Fibroblast of villous mesenchyme (primary cell): ENCODE results near the gene NRXN3. TPM values are rescaled to one million over a fixed set of nuclear protein-coding genes. Genes with fewer than 3 reads are reported as not detected.

Source experiments
- DNase-seq: peaks from one replicate; pipeline ENCODE4 v3.0.0-alpha.2; 2010; ENCODE audit warnings: low read depth
- H3K4me3 ChIP-seq: 2 replicates; pipeline ENCODE4 v1.5.1; 2011; ENCODE audit warnings: low read depth, mild to moderate bottlenecking, low read length
- total RNA-seq: library from RNA; depleted of rRNA; stranded (reverse); fragments of >200 nt; gene quantifications from 2 replicates; pipeline ENCODE4 v1.2.3, GENCODE V29; 2012
- TF ChIP-seq, protein P1 (sequence below): IDR thresholded peaks from 2 replicates; pipeline ENCODE4 v1.5.1; 2012; ENCODE audit warnings: low read depth, mild to moderate bottlenecking, low read length; ENCODE audit not compliant: insufficient read depth

The NRXN3 gene
- total RNA-seq, 1 donor: 7.3 TPM

DNA sequence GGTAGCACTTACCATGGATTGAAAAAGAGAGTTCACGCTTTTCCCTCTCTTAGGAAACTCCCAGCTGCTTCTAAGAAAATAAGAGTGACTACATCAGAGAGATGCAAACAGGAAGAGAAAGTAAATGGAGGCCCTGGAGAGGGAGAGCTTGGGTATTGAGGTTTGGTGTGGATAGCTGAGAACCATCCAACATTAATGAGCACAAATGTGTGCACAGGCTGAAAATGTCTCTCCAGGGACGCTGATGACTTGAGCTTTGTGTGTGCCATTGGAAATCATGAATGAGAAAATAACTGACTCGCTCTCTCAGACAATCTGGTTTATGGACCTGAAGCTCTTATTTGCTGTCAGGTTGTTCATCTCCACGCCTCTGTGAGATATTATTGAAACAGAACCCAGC, 318.8 kb downstream of the NRXN3 start:
- DNase-seq: no peak
- TF ChIP-seq, protein P1, sequence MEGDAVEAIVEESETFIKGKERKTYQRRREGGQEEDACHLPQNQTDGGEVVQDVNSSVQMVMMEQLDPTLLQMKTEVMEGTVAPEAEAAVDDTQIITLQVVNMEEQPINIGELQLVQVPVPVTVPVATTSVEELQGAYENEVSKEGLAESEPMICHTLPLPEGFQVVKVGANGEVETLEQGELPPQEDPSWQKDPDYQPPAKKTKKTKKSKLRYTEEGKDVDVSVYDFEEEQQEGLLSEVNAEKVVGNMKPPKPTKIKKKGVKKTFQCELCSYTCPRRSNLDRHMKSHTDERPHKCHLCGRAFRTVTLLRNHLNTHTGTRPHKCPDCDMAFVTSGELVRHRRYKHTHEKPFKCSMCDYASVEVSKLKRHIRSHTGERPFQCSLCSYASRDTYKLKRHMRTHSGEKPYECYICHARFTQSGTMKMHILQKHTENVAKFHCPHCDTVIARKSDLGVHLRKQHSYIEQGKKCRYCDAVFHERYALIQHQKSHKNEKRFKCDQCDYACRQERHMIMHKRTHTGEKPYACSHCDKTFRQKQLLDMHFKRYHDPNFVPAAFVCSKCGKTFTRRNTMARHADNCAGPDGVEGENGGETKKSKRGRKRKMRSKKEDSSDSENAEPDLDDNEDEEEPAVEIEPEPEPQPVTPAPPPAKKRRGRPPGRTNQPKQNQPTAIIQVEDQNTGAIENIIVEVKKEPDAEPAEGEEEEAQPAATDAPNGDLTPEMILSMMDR: no peak
- H3K4me3 ChIP-seq: no peak overlapping the region

DNA sequence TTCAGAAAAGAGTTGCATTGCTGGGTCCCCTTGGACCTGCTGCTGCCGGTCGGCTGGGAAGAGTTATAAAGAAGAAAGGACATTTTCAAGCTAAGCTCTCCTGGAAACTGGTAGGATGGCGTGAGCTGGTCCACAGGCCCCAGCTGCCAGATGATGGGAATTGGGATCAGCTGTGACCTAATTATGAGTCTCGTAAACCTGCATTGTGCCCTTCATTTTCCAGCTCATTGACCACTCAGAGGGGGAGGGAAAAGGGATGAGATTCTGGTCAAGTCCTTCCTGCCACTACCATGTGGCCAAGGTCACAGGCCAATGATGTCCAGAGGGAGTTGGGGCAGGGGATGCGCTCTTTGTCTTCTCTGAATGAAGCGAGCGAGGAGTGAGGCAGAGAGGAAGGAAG, 320.9 kb downstream of the NRXN3 start:
- no peak for DNase-seq
- no peak overlapping the region for H3K4me3 ChIP-seq
- TF ChIP-seq, protein P1: no peak

DNA sequence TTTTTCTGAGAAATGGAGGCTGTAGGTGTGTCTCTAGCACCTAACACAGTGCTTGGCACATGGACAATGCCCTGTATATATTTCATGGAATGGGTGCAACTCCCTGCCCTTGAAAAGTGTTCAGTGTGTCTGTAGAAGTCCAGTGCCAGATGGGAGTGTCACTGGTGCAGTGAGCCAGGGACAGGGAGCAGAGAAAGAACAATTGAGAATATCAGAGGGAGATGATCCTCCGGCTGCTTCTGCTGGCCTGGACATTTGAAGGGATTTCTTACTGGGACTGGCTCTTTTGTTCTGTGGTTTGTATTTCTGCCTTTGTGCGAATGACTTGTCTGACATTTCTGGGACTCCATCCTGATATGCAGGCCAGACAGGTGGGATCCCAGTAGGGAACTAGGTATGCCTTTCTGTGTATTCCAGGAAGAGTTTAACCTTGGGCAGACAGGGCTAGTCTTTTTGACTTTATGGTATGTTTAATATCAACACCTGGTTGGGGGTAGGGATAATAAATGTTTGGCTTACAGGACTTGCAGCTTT, 328.0 kb downstream of the NRXN3 start:
- DNase-seq: no peak
- TF ChIP-seq, protein P1: no peak
- H3K4me3 ChIP-seq: no peak overlapping the region

DNA sequence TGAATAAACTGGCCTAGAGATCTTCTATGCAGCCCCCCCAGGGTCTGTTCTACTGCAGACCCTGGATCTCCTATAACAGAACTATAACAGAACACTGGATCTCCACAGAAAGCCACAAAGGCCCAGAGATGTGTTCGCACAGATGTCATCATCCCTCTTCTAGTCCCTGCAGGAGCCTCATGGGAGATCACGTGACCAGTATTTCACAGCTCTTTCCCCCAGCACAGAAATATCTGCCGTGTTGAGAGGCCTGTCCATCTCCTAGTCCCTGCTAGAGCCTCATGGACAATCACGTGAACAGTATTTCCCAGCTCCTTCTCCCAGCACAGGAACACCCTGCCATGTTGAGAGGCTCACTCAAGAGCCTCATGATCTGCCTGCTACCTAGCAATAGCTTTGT, 331.7 kb downstream of the NRXN3 start:
- no peak overlapping the region for H3K4me3 ChIP-seq
- TF ChIP-seq, protein P1: no peak

DNA sequence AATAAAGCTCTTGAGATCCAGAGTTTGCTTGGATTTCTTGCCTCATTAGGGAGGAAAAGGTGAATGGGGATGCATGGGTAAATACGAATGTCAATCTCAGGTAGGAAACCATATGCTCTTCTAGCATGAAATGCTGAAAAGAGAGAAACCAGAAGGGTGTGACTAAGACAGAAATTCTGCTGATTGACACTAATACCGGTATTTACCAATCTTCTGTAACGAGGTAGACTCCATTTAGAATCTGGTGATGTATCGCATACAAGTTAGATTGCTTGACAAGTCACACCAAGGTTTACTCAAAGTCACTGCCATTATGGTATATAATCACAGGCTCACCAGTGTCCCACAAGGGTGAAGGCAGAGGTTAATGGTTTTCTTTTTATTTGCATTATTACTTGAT, 337.9 kb downstream of the NRXN3 start:
- no peak for DNase-seq
- TF ChIP-seq, protein P1: no peak
- no peak overlapping the region for H3K4me3 ChIP-seq

More for the DNA sequence above, 331.7 kb downstream of the NRXN3 start:
- no peak for DNase-seq

DNA sequence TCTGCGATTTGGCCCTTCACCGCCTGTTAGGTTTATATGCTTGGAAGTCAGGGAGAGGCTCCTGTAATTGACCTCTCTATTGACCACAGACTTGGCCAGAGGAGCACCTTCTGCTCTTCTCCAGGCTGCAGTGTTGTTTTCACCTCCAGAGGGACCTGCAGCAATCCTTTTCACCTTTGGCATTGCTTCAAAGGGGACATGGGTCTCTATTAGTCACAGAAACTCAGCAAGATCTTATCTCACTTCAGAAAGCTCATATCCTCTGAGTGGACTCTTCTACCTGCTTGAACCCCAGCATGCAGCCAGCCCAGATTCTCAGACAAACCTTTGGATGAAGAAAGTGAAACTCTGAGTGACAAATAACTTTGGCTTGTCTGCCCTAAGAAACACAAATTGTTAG, 339.3 kb downstream of the NRXN3 start:
- no peak for DNase-seq
- no peak overlapping the region for H3K4me3 ChIP-seq
- TF ChIP-seq, protein P1: no peak

DNA sequence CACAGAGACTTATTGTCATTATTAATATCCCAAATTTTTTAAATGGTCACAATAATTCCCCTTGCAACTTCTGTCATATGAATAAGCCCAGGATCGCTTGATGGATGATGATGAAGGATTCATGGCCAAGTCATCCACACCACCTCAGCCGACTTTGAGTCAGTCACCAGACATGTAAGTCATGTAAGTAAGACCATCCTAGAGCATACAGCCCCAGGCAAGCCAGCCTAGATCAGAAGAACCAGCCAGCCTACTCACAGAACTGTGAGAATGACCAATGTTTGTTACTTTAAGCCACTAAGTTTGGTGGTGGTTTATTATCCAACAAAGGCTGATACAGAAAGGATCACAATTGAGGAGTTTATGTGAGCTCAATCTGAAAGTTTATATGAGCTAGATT, 341.8 kb downstream of the NRXN3 start:
- no peak for DNase-seq
- TF ChIP-seq, protein P1: no peak
- no peak overlapping the region for H3K4me3 ChIP-seq
